Measurements from ENCODE around the gene PPP1R14B. TPM values are rescaled to one million over a fixed set of nuclear protein-coding genes. Genes with fewer than 3 reads are reported as not detected.

Gene PPP1R14B
- total and polyA plus RNA-seq, 2 of the 13 experiments (the other 11 are each of a cell fraction or from before 2014, with no cell fraction given): 110 to 148 TPM

- TF ChIP-seq ZSCAN31 (CRISPR knock-in tag; IDR thresholded peaks at IDR 0.05; ENCODE audit: low read depth): peak; percentile 69; the same call in 1 of the 2 replicates
- peak; percentile 79; the same call in 1 of the 2 replicates for TF ChIP-seq ARID4A (CRISPR knock-in tag; IDR thresholded peaks at IDR 0.05; ENCODE audit: borderline replicate concordance)
- TF ChIP-seq YY1 (IDR thresholded peaks at IDR 0.05; ENCODE audit: insufficient read depth, insufficient replicate concordance, low read depth, low read length): peak; percentile 100
- peak; percentile 21; the same call in 1 of the 2 replicates for TF ChIP-seq RAD21 (CRISPR knock-in tag; IDR thresholded peaks at IDR 0.05)
- TF ChIP-seq ZNF580 (CRISPR knock-in tag; IDR thresholded peaks at IDR 0.05; ENCODE audit: borderline replicate concordance, low read depth): peak; percentile 92; the same call in 1 of the 2 replicates
- TF ChIP-seq GPN1 (CRISPR knock-in tag; IDR thresholded peaks at IDR 0.05; ENCODE audit: borderline replicate concordance): no peak
- peak; percentile 69; the same call in 1 of the 2 replicates for TF ChIP-seq NKX3-1 (CRISPR knock-in tag; IDR thresholded peaks at IDR 0.05)
- TF ChIP-seq ZBTB4 (CRISPR knock-in tag; IDR thresholded peaks at IDR 0.05; ENCODE audit: borderline replicate concordance): no peak
- TF ChIP-seq ZNF207 (IDR thresholded peaks at IDR 0.05; ENCODE audit: borderline replicate concordance): no peak
- TF ChIP-seq ZNF232 (CRISPR knock-in tag; IDR thresholded peaks at IDR 0.05; ENCODE audit: borderline replicate concordance): no peak
- TF ChIP-seq ZNF431 (CRISPR knock-in tag; IDR thresholded peaks at IDR 0.05; ENCODE audit: borderline replicate concordance, low read depth): no peak
- no peak for TF ChIP-seq ZNF432 (CRISPR knock-in tag; IDR thresholded peaks at IDR 0.05; ENCODE audit: borderline replicate concordance)
- TF ChIP-seq ZNF563 (CRISPR knock-in tag; IDR thresholded peaks at IDR 0.05): no peak; the same call in 1 of the 2 replicates
- no peak for TF ChIP-seq ZEB1 (IDR thresholded peaks at IDR 0.05; ENCODE audit: insufficient replicate concordance, low read depth)
- TF ChIP-seq YEATS2 (CRISPR knock-in tag; IDR thresholded peaks at IDR 0.05; ENCODE audit: borderline replicate concordance): peak; percentile 92; the same call in 1 of the 2 replicates
- no peak for TF ChIP-seq MEIS1 (CRISPR knock-in tag; IDR thresholded peaks at IDR 0.05; ENCODE audit: borderline replicate concordance)
- TF ChIP-seq AHR (CRISPR knock-in tag; IDR thresholded peaks at IDR 0.05): no peak; the same call in 1 of the 2 replicates
- no peak for TF ChIP-seq ZNF503 (CRISPR knock-in tag; IDR thresholded peaks at IDR 0.05)
- TF ChIP-seq TOPORS (CRISPR knock-in tag; IDR thresholded peaks at IDR 0.05): 0 out of 2 replicates have a peak, but pooled peaks have one; percentile 41
Measured at GRCh38 chr11:64269540-64270220, 22.9 kb upstream of the PPP1R14B start (continued).

Measured in HepG2 (cell line).